Measurements from ENCODE around the gene CDK6. TPM values are rescaled to one million over a fixed set of nuclear protein-coding genes. Genes with fewer than 3 reads are reported as not detected.

CDK6 gene
- total and polyA plus RNA-seq, 2 of the 8 experiments (the other 6 are each of a cell fraction or from before 2014, with no cell fraction given) = 5.9 to 18.9 TPM

- Histone ChIP-seq H2BK20ac (ENCODE audit: low read length) (no peak overlapping the region), H3K4me1 (replicated peaks in 1 of 4; ENCODE audit: control insufficient read depth in 3 of 4, insufficient read depth in 4 of 4, low read length in 3 of 4) (peaks cover 0 to 3% (median 0%) of the 10 kb centered on the region in 4 experiments; a peak in 1 of 7 replicates), H4K91ac (replicated peaks; ENCODE audit: insufficient read length, low read length) (no peak overlapping the region), H3K14ac (ENCODE audit: insufficient read length) (no peak overlapping the region), H4K8ac (ENCODE audit: extremely low read depth, insufficient read depth, low read length) (no peak overlapping the region), H3K27me3 (replicated peaks in 1 of 4; ENCODE audit: control insufficient read depth in 3 of 4, extremely low read depth in 1 of 4, insufficient read depth in 3 of 4, low read length in 3 of 4) (peaks cover 0 to 9% (median 0%) of the 10 kb centered on the region in 4 experiments; a peak in 1 of 7 replicates), H3K9me3 (ENCODE audit: insufficient read depth in 2 of 2, low read depth in 1 of 2, low read length in 1 of 2) (no peaks in the 10 kb centered on the region), H3K4me2 (ENCODE audit: insufficient read depth in 1 of 2, low read depth in 2 of 2, low read length in 2 of 2) (no peak overlapping the region), H3K79me1 (ENCODE audit: low read depth, low read length) (no peaks in the 10 kb centered on the region), H2AFZ (ENCODE audit: low read length) (no peak overlapping the region), H3K36me3 (ENCODE audit: control insufficient read depth in 2 of 4, insufficient read depth in 4 of 4, low read length in 3 of 4) (no peaks in the 10 kb centered on the region), H2BK12ac (ENCODE audit: low read depth, low read length) (no peak overlapping the region), H2AK5ac (ENCODE audit: low read depth, low read length) (no peak overlapping the region), H2BK120ac (replicated peaks; ENCODE audit: low read depth, low read length) (no peak overlapping the region), H3K9ac (replicated peaks in 1 of 4; ENCODE audit: extremely low read depth in 1 of 4, low read depth in 3 of 4, low read length in 3 of 4) (no peak overlapping the region), H2BK5ac (ENCODE audit: low read depth, low read length) (no peak overlapping the region), H3K56ac (replicated peaks; ENCODE audit: insufficient read length, low read depth, low read length) (no peak overlapping the region), H4K20me1 (replicated peaks in 1 of 2; ENCODE audit: control insufficient read depth in 1 of 2, insufficient read depth in 2 of 2, low read length in 2 of 2) (no peaks in the 10 kb centered on the region), H3K23me2 (ENCODE audit: low read depth, low read length) (no peaks in the 10 kb centered on the region), H3K4ac (replicated peaks; ENCODE audit: insufficient read length, low read depth, low read length) (no peak overlapping the region), H3K27ac (ENCODE audit: low read depth, low read length) (no peak overlapping the region), H4K5ac (ENCODE audit: insufficient read length, low read depth, low read length) (no peak overlapping the region), H3K4me3 (ENCODE audit: extremely low read depth in 1 of 4, insufficient read depth in 2 of 4, low read depth in 3 of 4, low read length in 4 of 4) (no peak overlapping the region), H3K18ac (ENCODE audit: extremely low read depth, low read length) (no peak overlapping the region), H2BK15ac (ENCODE audit: low read length) (no peak overlapping the region), H3K79me2 (ENCODE audit: control insufficient read depth in 1 of 2, insufficient read depth in 2 of 2, low read length in 2 of 2) (no peaks in the 10 kb centered on the region), H3K23ac (ENCODE audit: insufficient read length) (no peak overlapping the region)
- FAIRE-seq (no peak), DNase-seq (ENCODE audit: low read depth in 1 of 2, low spot score in 2 of 2) (no peak)
- 90% methylated on average over 4 of the region's 4 CpGs; no CpG with 5 or more reads in 1 of the 2 experiments for WGBS, 2 experiments (ENCODE audit: extremely low coverage in 1 of 2, insufficient coverage in 1 of 2, insufficient read length in 1 of 2, insufficient replicate concordance in 2 of 2, low coverage in 1 of 2, low lambda C conversion rate in 2 of 2, missing lambda C conversion rate in 1 of 2)
- POLR2A ChIA-PET (ENCODE audit: partially characterized antibody) = no interaction called here
- CTCF ChIA-PET (ENCODE audit: partially characterized antibody) = no interaction called here
- TF ChIP-seq EZH2 (IDR thresholded peaks at IDR 0.05; ENCODE audit: low read depth, low read length, severe bottlenecking) = no peak
- no peak for TF ChIP-seq TBP (IDR thresholded peaks at IDR 0.05; ENCODE audit: low read depth, low read length)
- no peak for TF ChIP-seq NRF1 (IDR thresholded peaks at IDR 0.05; ENCODE audit: low read depth, low read length)
- TF ChIP-seq SP1 (IDR thresholded peaks at IDR 0.05; ENCODE audit: low read depth, low read length) = no peak
- TF ChIP-seq KDM4A (IDR thresholded peaks at IDR 0.05; ENCODE audit: low read depth, low read length, severe bottlenecking) = no peak
- TF ChIP-seq BACH1 (IDR thresholded peaks at IDR 0.05; ENCODE audit: low read length) = no peak
- TF ChIP-seq JUND (IDR thresholded peaks at IDR 0.05; ENCODE audit: low read length) = no peak
- TF ChIP-seq CTBP2 (IDR thresholded peaks at IDR 0.05; ENCODE audit: borderline replicate concordance, insufficient read depth, insufficient read length, low read length) = no peak
- no peak for TF ChIP-seq EGR1 (IDR thresholded peaks at IDR 0.05; ENCODE audit: borderline replicate concordance, low read depth, low read length)
- no peak for TF ChIP-seq SUZ12 (IDR thresholded peaks at IDR 0.05; ENCODE audit: low read length)
These were observed 6.8 kb upstream of the CDK6 start for GRCh38 chr7:92843034-92843760.

Measured in H1 (cell line).